SK-N-DZ (cell line): ENCODE data around the gene CDADC1. TPM values are rescaled to one million over a fixed set of nuclear protein-coding genes. Genes with fewer than 3 reads are reported as not detected.

ENCODE experiments used
- DNase-seq: peaks from one replicate; pipeline ENCODE4 v3.0.0-alpha.2; 2015; ENCODE audit warnings: low spot score
- polyA plus RNA-seq, 2 experiments: library from polyadenylated mRNA; depleted of rRNA; stranded (reverse); fragments of >200 nt; gene quantifications; 2 replicates each; pipeline ENCODE4 v1.2.3, GENCODE V29; 2014

The CDADC1 gene
- polyA plus RNA-seq (2014; cell fraction: cytosol; rRNA removed), result 5.2 and 8.0 TPM in 2 replicates
- polyA plus RNA-seq (2014; cell fraction: nucleus; rRNA removed), result 7.1 and 7.8 TPM in 2 replicates

DNA sequence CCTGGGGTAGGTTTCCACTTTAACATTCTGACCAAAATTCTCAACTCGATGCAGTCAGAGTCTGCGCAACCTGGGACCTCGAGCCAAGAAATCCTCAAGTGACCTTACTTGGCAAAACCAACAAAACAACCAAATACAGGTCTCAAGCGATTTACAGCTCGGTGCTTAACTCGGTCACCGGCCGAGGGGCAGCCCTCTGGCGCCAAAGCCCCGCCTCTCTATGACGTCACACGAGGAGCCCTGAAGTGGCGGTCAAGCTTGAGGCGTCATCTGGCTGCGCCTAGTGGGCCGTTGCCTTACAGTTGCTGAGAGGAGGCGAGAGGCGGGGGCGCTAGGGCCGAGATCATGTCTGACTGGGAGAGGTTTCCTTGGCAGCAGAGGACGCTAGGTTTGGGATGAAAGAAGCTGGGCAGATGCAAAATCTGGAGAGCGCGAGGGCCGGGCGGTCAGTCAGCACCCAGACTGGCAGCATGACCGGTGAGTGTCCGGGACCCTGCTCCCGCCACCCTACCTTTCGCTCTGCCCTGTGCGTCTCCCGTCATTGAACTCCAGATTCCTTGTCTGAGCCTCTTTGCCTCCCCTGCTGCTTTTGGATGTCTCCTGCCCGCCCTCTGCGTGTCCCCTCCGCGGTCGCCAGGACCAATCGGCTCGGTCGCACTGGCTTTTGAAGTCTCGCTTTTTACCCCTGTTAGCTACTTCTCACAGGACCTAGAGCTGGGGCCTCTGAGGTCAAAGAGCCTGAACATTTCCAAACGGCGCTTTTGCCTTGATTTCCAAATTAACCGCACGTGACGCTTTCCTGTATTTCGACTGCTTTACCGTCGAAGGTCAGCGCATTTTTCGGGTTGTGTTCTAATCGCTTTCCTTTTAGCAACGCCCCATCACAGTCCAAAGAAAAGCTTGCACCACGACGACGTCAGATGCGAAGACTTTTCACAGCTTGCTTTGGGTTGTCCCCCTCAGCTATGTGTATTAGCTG is at the start of gene CDADC1:
TSS of gene CDADC1 (plus strand) at position 283 of the 979 bp plus-strand sequence. CDS start at position 396, 113 bp downstream.
- DNase-seq, result peak; percentile 94

GRCh38 chr13:49206641-49207040 is 41.1 kb upstream of the CDADC1 start:
- no peak for DNase-seq

GRCh38 chr13:49208619-49209018 is 39.1 kb upstream of the CDADC1 start:
- no peak for DNase-seq

DNA sequence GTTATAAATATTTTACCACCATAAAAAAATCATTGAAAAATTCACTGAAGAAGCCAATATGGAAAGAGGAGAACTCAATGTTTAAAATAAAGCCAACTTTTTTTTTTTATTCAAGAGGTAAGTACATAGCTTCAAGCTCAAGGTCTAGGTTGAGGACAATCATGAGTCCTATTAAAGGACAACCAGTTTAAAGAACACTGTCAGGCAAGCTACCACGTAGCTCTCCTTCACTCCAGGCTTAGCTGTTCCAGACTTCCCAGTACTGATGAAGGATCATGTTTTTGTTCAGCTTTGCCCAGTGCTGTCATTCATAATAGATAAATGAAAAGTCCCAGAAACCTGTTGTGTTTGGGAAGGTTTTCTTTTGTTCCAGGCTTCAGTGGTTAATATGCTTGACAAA is 37.6 kb upstream of the CDADC1 start:
- DNase-seq, result no peak

DNA sequence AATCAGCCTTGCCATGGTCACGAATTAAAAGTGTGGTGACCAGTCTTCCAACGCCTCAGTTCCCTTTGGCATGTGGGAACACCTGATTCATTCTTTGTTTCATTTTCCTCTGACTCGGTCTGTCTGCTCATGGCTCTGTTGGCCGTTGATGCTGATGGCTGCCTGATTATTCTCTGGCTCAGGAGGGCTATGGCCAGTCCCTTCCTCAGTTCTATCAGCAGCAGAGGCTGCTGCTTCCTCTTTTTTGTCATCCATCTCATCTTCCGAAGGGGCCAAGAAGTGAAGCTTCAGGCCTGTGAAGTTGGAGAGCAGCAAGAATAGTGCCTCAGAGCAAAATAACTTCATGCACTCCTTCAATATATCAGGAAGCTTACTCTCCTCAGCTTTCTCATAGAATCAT is 37.1 kb upstream of the CDADC1 start:
- no peak for DNase-seq

- DNase-seq, result no peak
Observed at GRCh38 chr13:49213539-49213938, 34.2 kb upstream of the CDADC1 start.

DNA sequence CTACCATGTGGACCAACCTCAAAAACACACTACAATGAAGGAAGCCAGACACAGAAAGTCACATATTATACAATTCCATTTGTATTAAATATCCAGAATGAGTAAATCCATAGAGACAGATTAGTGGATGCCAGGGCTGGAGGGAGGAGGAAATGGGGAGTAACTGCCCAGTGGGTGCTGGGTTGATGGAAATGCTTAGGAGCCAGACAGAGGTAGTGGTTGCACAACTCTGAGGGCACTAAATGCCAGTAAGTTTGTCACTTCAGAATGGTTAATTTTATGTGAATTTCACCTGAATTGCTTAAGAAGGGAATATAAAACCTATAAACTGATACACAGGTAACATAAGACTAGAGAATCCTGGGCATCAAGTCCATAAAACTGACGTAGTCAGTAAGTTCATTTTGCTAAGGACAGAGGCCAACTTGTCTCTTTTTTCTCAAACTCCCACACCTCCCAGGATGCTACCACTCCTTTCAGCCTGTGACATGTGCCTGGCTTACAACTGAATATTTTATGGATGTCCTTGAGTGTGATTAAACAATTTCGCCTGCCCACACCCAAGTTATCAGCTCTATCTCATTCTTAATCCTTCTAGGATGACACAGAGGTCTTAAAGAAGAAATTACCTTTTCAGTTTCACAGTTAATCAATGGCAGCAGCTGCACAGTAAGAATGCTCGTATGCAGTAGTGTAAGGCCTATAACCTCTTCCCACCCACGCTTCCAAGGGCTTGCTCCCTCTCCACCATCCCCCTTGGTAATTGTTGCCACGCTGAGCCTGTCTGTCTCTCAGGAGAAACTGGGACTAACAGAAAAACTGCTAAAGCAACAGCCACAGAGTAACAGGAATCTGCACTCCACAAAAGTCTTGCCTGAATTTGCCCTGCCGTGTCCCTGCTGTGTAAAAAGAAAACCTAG is 33.5 kb upstream of the CDADC1 start:
- no peak for DNase-seq

DNA sequence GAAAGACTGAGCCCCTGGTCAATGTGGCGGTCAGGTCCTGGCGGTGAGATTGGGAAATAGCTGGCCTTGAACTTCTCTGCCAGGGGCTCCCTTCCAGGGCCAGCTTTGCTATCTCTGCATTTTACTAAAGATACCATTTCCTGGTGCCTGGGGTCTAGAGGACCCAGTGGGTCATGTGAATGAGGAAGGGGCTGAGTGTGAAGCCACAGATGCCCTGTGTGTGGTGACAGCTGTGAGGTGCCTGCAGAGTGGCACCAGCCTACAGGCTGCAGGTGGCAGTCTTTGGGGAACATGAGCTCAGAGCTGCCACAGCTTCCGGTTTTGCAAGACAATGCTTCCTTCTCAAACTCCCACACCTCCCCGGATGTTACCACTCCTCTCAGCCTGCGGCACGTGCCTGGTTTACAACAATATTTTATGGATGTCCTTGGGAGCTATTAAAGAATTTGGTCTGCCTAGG is 32.8 kb upstream of the CDADC1 start:
- no peak for DNase-seq

- no peak for DNase-seq
Observed at GRCh38 chr13:49216334-49216733, 31.4 kb upstream of the CDADC1 start.

- no peak for DNase-seq
Observed at GRCh38 chr13:49217962-49218492, 29.7 kb upstream of the CDADC1 start.

- no peak for DNase-seq
Observed at GRCh38 chr13:49218493-49219051, 29.2 kb upstream of the CDADC1 start.

DNA sequence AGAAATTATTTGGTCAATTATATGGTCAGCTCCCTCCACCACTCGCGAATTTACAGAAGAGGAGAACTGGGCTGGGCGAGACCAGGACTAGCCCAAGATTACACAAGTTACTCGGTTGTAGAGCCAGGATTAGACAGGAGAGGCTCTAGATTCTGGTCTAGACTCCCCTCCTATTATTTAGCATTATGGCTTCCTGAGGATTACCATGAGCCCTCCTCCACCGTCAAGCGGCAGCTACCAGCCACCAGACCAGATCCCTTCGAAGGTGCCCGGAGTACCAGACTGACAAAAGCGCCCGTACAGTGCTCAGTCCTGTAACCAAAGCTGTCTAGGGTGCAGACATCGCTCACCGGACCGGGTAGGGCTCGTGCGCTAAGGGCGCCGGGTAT is 28.1 kb upstream of the CDADC1 start:
- peak; percentile 32 for DNase-seq

DNA sequence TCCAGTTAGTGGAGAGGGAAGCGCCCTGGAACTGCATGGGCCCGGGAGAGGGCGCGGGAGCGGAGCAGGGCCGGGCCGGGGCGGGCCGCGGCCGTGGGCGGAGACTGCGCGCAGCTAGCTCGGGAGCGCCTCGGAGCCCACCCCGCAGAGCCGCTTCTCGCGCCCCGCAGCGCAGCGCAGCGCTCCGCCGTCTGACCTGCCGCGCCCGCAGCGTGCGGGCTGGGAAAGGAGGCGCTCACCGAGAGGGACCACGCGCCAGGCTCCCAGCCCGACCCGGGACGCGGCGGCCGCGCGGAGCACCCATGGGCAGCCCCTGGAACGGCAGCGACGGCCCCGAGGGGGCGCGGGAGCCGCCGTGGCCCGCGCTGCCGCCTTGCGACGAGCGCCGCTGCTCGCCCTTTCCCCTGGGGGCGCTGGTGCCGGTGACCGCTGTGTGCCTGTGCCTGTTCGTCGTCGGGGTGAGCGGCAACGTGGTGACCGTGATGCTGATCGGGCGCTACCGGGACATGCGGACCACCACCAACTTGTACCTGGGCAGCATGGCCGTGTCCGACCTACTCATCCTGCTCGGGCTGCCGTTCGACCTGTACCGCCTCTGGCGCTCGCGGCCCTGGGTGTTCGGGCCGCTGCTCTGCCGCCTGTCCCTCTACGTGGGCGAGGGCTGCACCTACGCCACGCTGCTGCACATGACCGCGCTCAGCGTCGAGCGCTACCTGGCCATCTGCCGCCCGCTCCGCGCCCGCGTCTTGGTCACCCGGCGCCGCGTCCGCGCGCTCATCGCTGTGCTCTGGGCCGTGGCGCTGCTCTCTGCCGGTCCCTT is 27.5 kb upstream of the CDADC1 start, which contains the start of gene MLNR:
TSS of gene MLNR (plus strand) at position 303 of the 820 bp plus-strand sequence. CDS start at position 303, 0 bp downstream.
- peak; percentile 50 for DNase-seq

- no peak for DNase-seq
Observed at GRCh38 chr13:49220856-49221589, 26.7 kb upstream of the CDADC1 start.

- DNase-seq, result no peak
Observed at GRCh38 chr13:49221590-49221965, 26.1 kb upstream of the CDADC1 start.

GRCh38 chr13:49225223-49226042 is 22.3 kb upstream of the CDADC1 start:
- DNase-seq, result no peak

DNA sequence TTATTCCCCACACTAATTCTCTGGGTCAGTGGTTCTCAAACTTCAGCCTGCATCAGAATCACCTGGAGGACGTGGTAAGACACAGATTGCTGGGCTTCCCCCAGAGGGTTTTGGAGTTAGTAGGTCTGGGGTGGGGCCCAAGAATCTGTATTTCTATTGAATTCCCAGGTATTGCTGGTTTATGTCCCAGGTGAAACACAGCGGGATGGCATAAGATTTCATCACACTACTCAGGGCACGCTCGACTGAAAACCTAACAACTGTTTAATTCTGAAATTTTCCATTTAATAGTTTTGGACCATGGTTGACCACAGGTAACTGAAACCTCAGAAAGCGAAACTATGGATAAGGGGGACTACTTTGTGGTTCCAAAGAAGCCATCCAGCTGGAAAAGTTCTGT is 21.1 kb upstream of the CDADC1 start:
- no peak for DNase-seq

DNA sequence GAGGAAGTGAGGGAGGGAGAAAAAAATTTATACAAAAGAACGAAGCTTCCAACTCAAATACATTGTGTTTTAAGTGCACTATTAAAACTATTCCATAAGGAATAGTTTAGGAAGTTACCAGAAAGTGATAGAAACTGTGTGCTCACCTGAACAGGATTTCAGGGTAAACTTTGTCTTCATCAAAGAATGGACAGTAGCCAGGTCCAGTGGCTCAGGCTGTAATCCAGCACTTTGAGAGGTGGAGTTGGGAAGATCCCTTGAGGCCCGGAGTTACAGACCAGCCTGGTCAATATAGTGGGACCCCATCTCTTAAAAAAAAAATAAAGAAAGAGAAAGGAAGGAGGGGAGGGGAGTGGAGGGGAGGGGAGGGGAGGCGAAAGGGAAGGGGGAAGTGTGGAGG is 13.0 kb upstream of the CDADC1 start:
- no peak for DNase-seq
